Endothelial cell of umbilical vein (primary cell): Measurements from ENCODE around the gene ZCCHC9. TPM values are rescaled to one million over a fixed set of nuclear protein-coding genes. Genes with fewer than 3 reads are reported as not detected.

Experiments used
- BruUV-seq: library from RNA; stranded (reverse); fragments of 400-500 nt; replicated peaks from 2 replicates; lab custom pipeline; 2021; lab: Mats Ljungman, UMichigan
- CTCF ChIA-PET: fragments of 300-600, 350-600 bp; sonication (Branson Sonifier 250); formaldehyde crosslinking; loops from one replicate; lab custom pipeline; 2021; ENCODE audit warnings: antibody characterized with exemption, inconsistent platforms; lab: Charles Lee
- POLR2A ChIA-PET: fragments of 300-600, 350-600 bp; sonication (Branson Sonifier 250); formaldehyde crosslinking; loops from one replicate; lab custom pipeline; 2021; ENCODE audit warnings: antibody characterized with exemption, inconsistent platforms; lab: Charles Lee
- DNase-seq: peaks from one replicate; pipeline ENCODE4 v3.0.0-alpha.2; 2011; ENCODE audit warnings: low read depth, low spot score
- FAIRE-seq: peaks from 2 replicates; lab custom pipeline; 2011; peaks lifted over from hg19 to GRCh38; lab: Jason Lieb, UNC
- H2AFZ ChIP-seq: 2 replicates; pipeline ENCODE4 v1.6.0; 2012; ENCODE audit warnings: low read depth, low read length, control low read depth, inconsistent platforms
- H3K27ac ChIP-seq: 2 replicates; pipeline ENCODE4 v1.5.1; 2011; ENCODE audit warnings: low read depth, mild to moderate bottlenecking, control low read depth, low read length, moderate library complexity; ENCODE audit not compliant: insufficient read depth
- H3K27me3 ChIP-seq, 2 experiments: 2 replicates each; pipeline versions ENCODE4 v1.6.0 to v1.6.1; 2011; ENCODE audit warnings: low read length in 2 of 2, mixed read lengths in 1 of 2; ENCODE audit not compliant: control insufficient read depth in 2 of 2, insufficient read depth in 2 of 2
- H3K36me3 ChIP-seq, 2 experiments: 2 replicates in 1 of 2; 3 replicates in 1 of 2; pipeline ENCODE4 v1.5.1; 2011; ENCODE audit warnings: low read length in 2 of 2, mild to moderate bottlenecking in 1 of 2, moderate library complexity in 1 of 2; ENCODE audit not compliant: control insufficient read depth in 2 of 2, insufficient read depth in 2 of 2; ENCODE audit errors: extremely low read depth in 1 of 2
- H3K4me1 ChIP-seq: 3 replicates; pipeline ENCODE4 v1.5.1; 2011; ENCODE audit warnings: mild to moderate bottlenecking, low read length; ENCODE audit not compliant: control insufficient read depth, insufficient read depth; ENCODE audit errors: extremely low read depth
- H3K4me2 ChIP-seq: 2 replicates; pipeline ENCODE4 v1.6.1; 2011; ENCODE audit warnings: low read length, control low read depth, mixed read lengths; ENCODE audit not compliant: insufficient read depth
- H3K4me3 ChIP-seq, 3 experiments: fragments of 200-600 bp in 1 of 3; sonication (generic), shearing (Covaris generic) in 1 of 3; replicated peaks in 1 of 3; 2 replicates each; pipeline ENCODE4 v1.5.1; 2011 to 2016; ENCODE audit warnings: control low read depth in 3 of 3, low read length in 3 of 3, mild to moderate bottlenecking in 2 of 3, inconsistent platforms in 1 of 3, low read depth in 1 of 3, moderate library complexity in 1 of 3; ENCODE audit not compliant: insufficient read depth in 1 of 3
- H3K79me2 ChIP-seq: 2 replicates; pipeline ENCODE4 v1.6.0; 2012; ENCODE audit warnings: low read length, inconsistent platforms; ENCODE audit not compliant: control insufficient read depth, insufficient read depth
- H3K9ac ChIP-seq: replicated peaks from 2 replicates; pipeline ENCODE3; 2011; ENCODE audit warnings: low read length, control low read depth; ENCODE audit not compliant: insufficient read depth; ENCODE audit errors: extremely low read depth
- H3K9me1 ChIP-seq: replicated peaks from 3 replicates; pipeline ENCODE4 v1.6.0; 2011; ENCODE audit warnings: mild to moderate bottlenecking, low read length; ENCODE audit not compliant: control insufficient read depth, insufficient read depth; ENCODE audit errors: extremely low read depth
- H3K9me3 ChIP-seq: replicated peaks from 2 replicates; pipeline ENCODE4 v1.5.1; 2012; ENCODE audit warnings: low read length, inconsistent platforms; ENCODE audit not compliant: control insufficient read depth, insufficient read depth
- H4K20me1 ChIP-seq: replicated peaks from 2 replicates; pipeline ENCODE3; 2011; ENCODE audit warnings: mild to moderate bottlenecking, low read length; ENCODE audit not compliant: control insufficient read depth, insufficient read depth; ENCODE audit errors: extremely low read depth
- EZH2 ChIP-seq: IDR thresholded peaks from 2 replicates; pipeline ENCODE4 v1.6.1; 2012; ENCODE audit warnings: borderline replicate concordance, low read depth, mild to moderate bottlenecking, moderate library complexity, low read length, inconsistent platforms; ENCODE audit not compliant: severe bottlenecking
- FOS ChIP-seq: IDR thresholded peaks from 2 replicates; pipeline ENCODE4 v1.6.1; 2011; ENCODE audit warnings: mild to moderate bottlenecking, low read length, moderate library complexity, borderline replicate concordance; ENCODE audit not compliant: insufficient read depth
- GATA2 ChIP-seq: IDR thresholded peaks from 2 replicates; pipeline ENCODE4 v1.7.0; 2011; ENCODE audit warnings: low read depth, mild to moderate bottlenecking, moderate library complexity, mixed read lengths, low read length; ENCODE audit not compliant: insufficient read length, insufficient read depth
- JUN ChIP-seq: IDR thresholded peaks from 2 replicates; pipeline ENCODE4 v1.6.1; 2011; ENCODE audit warnings: borderline replicate concordance, low read depth; ENCODE audit not compliant: insufficient read length, insufficient read depth
- MYC ChIP-seq: IDR thresholded peaks from one replicate; pipeline ENCODE4 v1.6.1; 2011; ENCODE audit warnings: mild to moderate bottlenecking, low read depth, low read length
- POLR2A ChIP-seq: IDR thresholded peaks from 2 replicates; pipeline ENCODE4 v1.6.1; 2012; ENCODE audit warnings: low read depth, mild to moderate bottlenecking, control low read depth, low read length
- POLR2AphosphoS5 ChIP-seq: IDR thresholded peaks from 2 replicates; pipeline ENCODE4 v1.6.1; 2012; ENCODE audit warnings: low read depth, mild to moderate bottlenecking, control low read depth, low read length, moderate library complexity; ENCODE audit not compliant: insufficient read depth
- dilution Hi-C: fragments of 300-500 bp; cut with MboI; formaldehyde crosslinking; loops from one replicate; pipeline ENCODE4 v1.15.0; 2019; ENCODE audit warnings: low sequenced_read_pairs; ENCODE audit not compliant: extremely low pct_ligation_motif_present
- intact Hi-C: fragments of 100-400 bp; cut with micrococcal nuclease; formaldehyde crosslinking; loops from one replicate; pipeline ENCODE4 v1.10.0; 2022
- polyA plus RNA-seq, 4 experiments: library from polyadenylated mRNA; depleted of rRNA in 3 of 4; stranded (reverse) in 3 of 4; unstranded in 1 of 4; fragments of >200 nt; gene quantifications; 2 replicates each; pipeline versions ENCODE4 v1.2.1 to v1.2.3, GENCODE V29; 2011 to 2012; ENCODE audit warnings: missing spikeins in 1 of 4
- total RNA-seq: library from RNA; stranded (reverse); gene quantifications from 2 replicates; pipeline ENCODE4 v1.2.3, GENCODE V29; 2021
- TF ChIP-seq, protein P1 (sequence below), 2 donors: IDR thresholded peaks; 1 replicate in 1 of 2; 2 replicates in 1 of 2; pipeline ENCODE4 v1.5.1; 2011; ENCODE audit warnings: low read length in 2 of 2, mild to moderate bottlenecking in 2 of 2, moderate library complexity in 2 of 2, control low read depth in 1 of 2, inconsistent platforms in 1 of 2, low read depth in 1 of 2; ENCODE audit not compliant: insufficient read depth in 1 of 2; ENCODE audit errors: extremely low read depth in 1 of 2
- TF ChIP-seq, protein P2 (sequence below): IDR thresholded peaks from 2 replicates; pipeline ENCODE4 v1.6.1; 2011; ENCODE audit not compliant: insufficient read depth, insufficient read length

ZCCHC9 gene
- total and polyA plus RNA-seq, 2 donors (not counting 3 experiments of a cell fraction or from before 2014, with no cell fraction given), result 6.8 to 23.9 TPM

- no peak overlapping the region for H3K4me3 ChIP-seq
- ChIA-PET POLR2A (no interaction called here), CTCF (interaction anchor here (0.9 kb wide), 1 partner anchor 8 kb away, joined by 3 read pairs; no protein-coding TSS in a partner anchor)
- no peaks in the 10 kb centered on the region for H3K36me3 ChIP-seq
- no peak overlapping the region for H3K9ac ChIP-seq
- H3K9me1 ChIP-seq, result no peaks in the 10 kb centered on the region
- no peaks in the 10 kb centered on the region for H4K20me1 ChIP-seq
- no TSS peak for BruUV-seq
- DNase-seq, result no peak
- H3K4me2 ChIP-seq, result no peak overlapping the region
- H3K9me3 ChIP-seq, result no peaks in the 10 kb centered on the region
- no peak for FAIRE-seq
- H3K27ac ChIP-seq, result no peak overlapping the region
- no peaks in the 10 kb centered on the region for H3K4me1 ChIP-seq
- H2AFZ ChIP-seq, result no peak overlapping the region
- dilution Hi-C loops, result no loop called here
- H3K79me2 ChIP-seq, result no peaks in the 10 kb centered on the region
- TF ChIP-seq POLR2AphosphoS5, result no peak
- TF ChIP-seq FOS, result no peak
- no peak for TF ChIP-seq JUN
- TF ChIP-seq, protein P1, sequence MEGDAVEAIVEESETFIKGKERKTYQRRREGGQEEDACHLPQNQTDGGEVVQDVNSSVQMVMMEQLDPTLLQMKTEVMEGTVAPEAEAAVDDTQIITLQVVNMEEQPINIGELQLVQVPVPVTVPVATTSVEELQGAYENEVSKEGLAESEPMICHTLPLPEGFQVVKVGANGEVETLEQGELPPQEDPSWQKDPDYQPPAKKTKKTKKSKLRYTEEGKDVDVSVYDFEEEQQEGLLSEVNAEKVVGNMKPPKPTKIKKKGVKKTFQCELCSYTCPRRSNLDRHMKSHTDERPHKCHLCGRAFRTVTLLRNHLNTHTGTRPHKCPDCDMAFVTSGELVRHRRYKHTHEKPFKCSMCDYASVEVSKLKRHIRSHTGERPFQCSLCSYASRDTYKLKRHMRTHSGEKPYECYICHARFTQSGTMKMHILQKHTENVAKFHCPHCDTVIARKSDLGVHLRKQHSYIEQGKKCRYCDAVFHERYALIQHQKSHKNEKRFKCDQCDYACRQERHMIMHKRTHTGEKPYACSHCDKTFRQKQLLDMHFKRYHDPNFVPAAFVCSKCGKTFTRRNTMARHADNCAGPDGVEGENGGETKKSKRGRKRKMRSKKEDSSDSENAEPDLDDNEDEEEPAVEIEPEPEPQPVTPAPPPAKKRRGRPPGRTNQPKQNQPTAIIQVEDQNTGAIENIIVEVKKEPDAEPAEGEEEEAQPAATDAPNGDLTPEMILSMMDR (IDR thresholded peaks at IDR 0.05; ENCODE audit: extremely low read depth in 1 of 2, insufficient read depth in 1 of 2, low read depth in 1 of 2, low read length in 2 of 2), result no peak
- TF ChIP-seq GATA2, result no peak
- TF ChIP-seq POLR2A, result no peak
- no peak for TF ChIP-seq EZH2
- no peak for TF ChIP-seq MYC
- TF ChIP-seq, protein P2, sequence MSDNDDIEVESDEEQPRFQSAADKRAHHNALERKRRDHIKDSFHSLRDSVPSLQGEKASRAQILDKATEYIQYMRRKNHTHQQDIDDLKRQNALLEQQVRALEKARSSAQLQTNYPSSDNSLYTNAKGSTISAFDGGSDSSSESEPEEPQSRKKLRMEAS, result no peak
- peaks cover 0 to 2% of the 10 kb centered on the region in 2 experiments for H3K27me3 ChIP-seq
- intact Hi-C loops, result no loop called here
Observed at GRCh38 chr5:81345411-81346003, 44.1 kb downstream of the ZCCHC9 start.
